Left ventricle myocardium inferior (tissue), 1 donor: Measurements from ENCODE around the gene PPP1R16B. TPM values are rescaled to one million over a fixed set of nuclear protein-coding genes. Genes with fewer than 3 reads are reported as not detected.

Experiments
- DNase-seq: peaks from one replicate; pipeline ENCODE4 v3.0.0-alpha.2; 2020
- H3K27ac ChIP-seq: fragments of 200-600 bp; replicated peaks from 2 replicates; pipeline ENCODE4 v1.8.0; 2021
- H3K27me3 ChIP-seq: fragments of 200-600 bp; 2 replicates; pipeline ENCODE4 v1.8.0; 2021; ENCODE audit warnings: low read depth
- H3K36me3 ChIP-seq: fragments of 200-600 bp; 2 replicates; pipeline ENCODE4 v1.8.0; 2021
- H3K4me1 ChIP-seq: fragments of 200-600 bp; 2 replicates; pipeline ENCODE4 v1.8.0; 2021
- H3K4me3 ChIP-seq: fragments of 200-600 bp; 2 replicates; pipeline ENCODE4 v1.8.0; 2021; ENCODE audit warnings: mild to moderate bottlenecking, moderate library complexity
- H3K9me3 ChIP-seq: fragments of 200-600 bp; replicated peaks from 2 replicates; pipeline ENCODE4 v1.8.0; 2021
- intact Hi-C: fragments of 100-400 bp; cut with micrococcal nuclease; formaldehyde crosslinking; loops from one replicate; pipeline ENCODE4 v1.11.0; 2022
- total RNA-seq: library from RNA; stranded (reverse); fragmentation: NEBNext Ultra II Directional; extraction: Animal tissue kit (Norgen Biotek cat#: 25700); gene quantifications from one replicate; pipeline ENCODE4 v1.2.1, GENCODE V29; 2021
- TF ChIP-seq, protein P1 (sequence below): fragments of 200-600 bp; IDR thresholded peaks from 2 replicates; pipeline ENCODE4 v1.8.0; 2021; ENCODE audit warnings: antibody characterized with exemption, mild to moderate bottlenecking, borderline replicate concordance
- donor health status: DM: no; HTN: yes; CAD: no; lungs with severe emphysema.

PPP1R16B gene
- total RNA-seq, 1 donor from 2014 or later: 6.3 TPM

GRCh38 chr20:38932457-38933120 lies 127.1 kb downstream of the PPP1R16B start:
- no peak overlapping the region for H3K4me3 ChIP-seq
- DNase-seq: no peak
- no peaks in the 10 kb centered on the region for H3K36me3 ChIP-seq
- H3K9me3 ChIP-seq: no peaks in the 10 kb centered on the region
- peaks cover 8% of the 10 kb centered on the region for H3K4me1 ChIP-seq
- H3K27ac ChIP-seq: no peak overlapping the region
- intact Hi-C loops: no loop called here
- H3K27me3 ChIP-seq: no peaks in the 10 kb centered on the region
- TF ChIP-seq, protein P1, sequence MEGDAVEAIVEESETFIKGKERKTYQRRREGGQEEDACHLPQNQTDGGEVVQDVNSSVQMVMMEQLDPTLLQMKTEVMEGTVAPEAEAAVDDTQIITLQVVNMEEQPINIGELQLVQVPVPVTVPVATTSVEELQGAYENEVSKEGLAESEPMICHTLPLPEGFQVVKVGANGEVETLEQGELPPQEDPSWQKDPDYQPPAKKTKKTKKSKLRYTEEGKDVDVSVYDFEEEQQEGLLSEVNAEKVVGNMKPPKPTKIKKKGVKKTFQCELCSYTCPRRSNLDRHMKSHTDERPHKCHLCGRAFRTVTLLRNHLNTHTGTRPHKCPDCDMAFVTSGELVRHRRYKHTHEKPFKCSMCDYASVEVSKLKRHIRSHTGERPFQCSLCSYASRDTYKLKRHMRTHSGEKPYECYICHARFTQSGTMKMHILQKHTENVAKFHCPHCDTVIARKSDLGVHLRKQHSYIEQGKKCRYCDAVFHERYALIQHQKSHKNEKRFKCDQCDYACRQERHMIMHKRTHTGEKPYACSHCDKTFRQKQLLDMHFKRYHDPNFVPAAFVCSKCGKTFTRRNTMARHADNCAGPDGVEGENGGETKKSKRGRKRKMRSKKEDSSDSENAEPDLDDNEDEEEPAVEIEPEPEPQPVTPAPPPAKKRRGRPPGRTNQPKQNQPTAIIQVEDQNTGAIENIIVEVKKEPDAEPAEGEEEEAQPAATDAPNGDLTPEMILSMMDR: no peak

- no peaks in the 10 kb centered on the region for H3K4me1 ChIP-seq
- no peak overlapping the region for H3K27ac ChIP-seq
- H3K4me3 ChIP-seq: no peak overlapping the region
- H3K36me3 ChIP-seq: no peaks in the 10 kb centered on the region
- H3K27me3 ChIP-seq: no peaks in the 10 kb centered on the region
- H3K9me3 ChIP-seq: no peaks in the 10 kb centered on the region
- DNase-seq: no peak
- intact Hi-C loops: no loop called here
- TF ChIP-seq, protein P1: no peak
Measured at GRCh38 chr20:38934530-38934929, 129.0 kb downstream of the PPP1R16B start.

- H3K4me1 ChIP-seq: no peaks in the 10 kb centered on the region
- DNase-seq: no peak
Measured at GRCh38 chr20:38935285-38935684, 129.8 kb downstream of the PPP1R16B start.

DNA sequence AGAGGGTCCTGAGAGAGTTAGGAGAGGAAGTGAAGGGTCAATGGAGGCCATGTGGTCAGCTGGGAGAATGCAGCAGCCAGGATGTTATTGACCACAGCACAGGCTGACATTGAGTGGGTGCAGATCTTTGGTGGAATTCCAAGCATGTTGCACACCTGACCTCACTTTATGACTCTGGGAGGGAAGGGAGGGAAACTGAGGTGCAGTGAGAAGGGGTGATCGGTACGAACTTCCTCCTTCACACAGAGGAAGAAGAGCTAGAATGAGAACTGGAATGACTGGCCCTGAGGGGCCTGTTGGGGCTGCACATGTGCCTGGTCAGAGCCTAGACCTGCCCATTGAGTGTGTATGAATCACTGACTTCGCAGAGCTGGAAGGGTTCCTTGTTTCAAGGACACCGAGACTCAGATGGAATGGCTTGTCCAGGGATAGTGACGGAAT lies 130.5 kb downstream of the PPP1R16B start:
- H3K9me3 ChIP-seq: no peaks in the 10 kb centered on the region
- no peaks in the 10 kb centered on the region for H3K27me3 ChIP-seq
- TF ChIP-seq, protein P1: no peak
- intact Hi-C loops: no loop called here
- no peaks in the 10 kb centered on the region for H3K36me3 ChIP-seq
- H3K4me3 ChIP-seq: no peak overlapping the region
- H3K27ac ChIP-seq: no peak overlapping the region
- H3K4me1 ChIP-seq: no peaks in the 10 kb centered on the region
- no peak for DNase-seq

More at GRCh38 chr20:38935285-38935684, 129.8 kb downstream of the PPP1R16B start:
- H3K4me3 ChIP-seq: no peak overlapping the region
- no peak overlapping the region for H3K27ac ChIP-seq
- intact Hi-C loops: no loop called here
- H3K27me3 ChIP-seq: no peaks in the 10 kb centered on the region
- no peaks in the 10 kb centered on the region for H3K9me3 ChIP-seq
- no peaks in the 10 kb centered on the region for H3K36me3 ChIP-seq
- TF ChIP-seq, protein P1: no peak

- H3K27ac ChIP-seq: no peak overlapping the region
- H3K9me3 ChIP-seq: no peaks in the 10 kb centered on the region
- TF ChIP-seq, protein P1: no peak
- no peak overlapping the region for H3K4me3 ChIP-seq
- no peaks in the 10 kb centered on the region for H3K27me3 ChIP-seq
- intact Hi-C loops: no loop called here
- no peak for DNase-seq
- H3K4me1 ChIP-seq: no peaks in the 10 kb centered on the region
- H3K36me3 ChIP-seq: no peaks in the 10 kb centered on the region
Measured at GRCh38 chr20:38937000-38937399, 131.5 kb downstream of the PPP1R16B start.
